Liver (tissue), 9 donors: ENCODE measurements around the gene BRD3. TPM values are rescaled to one million over a fixed set of nuclear protein-coding genes. Genes with fewer than 3 reads are reported as not detected.
A peak's percentile ranks its signal among the peaks of the same experiment; 100 is the strongest.

Source experiments
- DNase-seq: peaks from one replicate; pipeline ENCODE4 v3.0.0-alpha.2; 2017; ENCODE audit warnings: low spot score
- H3K27ac ChIP-seq, 2 donors: one replicate each; pipeline ENCODE4 v1.7.0; 2013; ENCODE audit warnings: inconsistent platforms in 2 of 2, low read length in 2 of 2, control low read depth in 1 of 2, low read depth in 1 of 2, mild to moderate bottlenecking in 1 of 2
- H3K27me3 ChIP-seq, 4 donors: one replicate each; pipeline versions ENCODE4 v1.6.1 to v1.7.0; 2013; ENCODE audit warnings: low read length in 3 of 4, inconsistent platforms in 1 of 4, mild to moderate bottlenecking in 1 of 4, moderate library complexity in 1 of 4; ENCODE audit not compliant: control insufficient read depth in 4 of 4, insufficient read depth in 4 of 4
- H3K36me3 ChIP-seq, 4 donors: one replicate each; pipeline versions ENCODE4 v1.6.1 to v1.7.0; 2013; ENCODE audit warnings: low read length in 3 of 4, mild to moderate bottlenecking in 3 of 4, low read depth in 1 of 4, moderate library complexity in 1 of 4; ENCODE audit not compliant: control insufficient read depth in 4 of 4, insufficient read depth in 3 of 4
- H3K4me1 ChIP-seq, 4 donors: one replicate each; pipeline versions ENCODE4 v1.6.1 to v1.7.0; 2013; ENCODE audit warnings: low read length in 3 of 4, mild to moderate bottlenecking in 3 of 4, moderate library complexity in 1 of 4; ENCODE audit not compliant: control insufficient read depth in 4 of 4, insufficient read depth in 4 of 4
- H3K4me3 ChIP-seq, 3 donors: one replicate each; pipeline versions ENCODE4 v1.6.1 to v1.7.0; 2013; ENCODE audit warnings: low read length in 3 of 3, control low read depth in 1 of 3, low read depth in 1 of 3, mild to moderate bottlenecking in 1 of 3
- H3K9ac ChIP-seq, 2 donors: one replicate each; pipeline ENCODE4 v1.7.0; 2013; ENCODE audit warnings: low read length in 2 of 2, mild to moderate bottlenecking in 2 of 2, moderate library complexity in 2 of 2, control low read depth in 1 of 2, low read depth in 1 of 2
- H3K9me3 ChIP-seq, 4 donors: one replicate each; pipeline versions ENCODE4 v1.6.1 to v1.7.0; 2013; ENCODE audit warnings: low read length in 3 of 4; ENCODE audit not compliant: control insufficient read depth in 4 of 4
- ATF3 ChIP-seq: IDR thresholded peaks from 2 replicates; pipeline ENCODE4 v1.6.1; 2016; ENCODE audit warnings: antibody characterized with exemption
- CTCF ChIP-seq: fragments of 150-350 bp; IDR thresholded peaks from 2 replicates; pipeline ENCODE4 v1.5.1; 2017; ENCODE audit warnings: improper control_type of control experiment, low read depth, low read length; ENCODE audit not compliant: missing input control
- EGR1 ChIP-seq, 2 donors: IDR thresholded peaks; 2 replicates each; pipeline ENCODE4 v1.6.1; 2016 to 2018; ENCODE audit warnings: antibody characterized with exemption in 2 of 2, low read depth in 2 of 2
- FOXA1 ChIP-seq: IDR thresholded peaks from 2 replicates; pipeline ENCODE4 v1.6.1; 2016; ENCODE audit warnings: antibody characterized with exemption
- FOXA2 ChIP-seq: IDR thresholded peaks from 2 replicates; pipeline ENCODE4 v1.6.1; 2016; ENCODE audit warnings: antibody characterized with exemption
- GABPA ChIP-seq, 2 donors: IDR thresholded peaks in 1 of 2; conservative IDR thresholded peaks in 1 of 2; 2 replicates each; pipeline ENCODE4 v1.6.1; 2016; ENCODE audit warnings: antibody characterized with exemption in 2 of 2, mild to moderate bottlenecking in 1 of 2, moderate library complexity in 1 of 2
- HNF4A ChIP-seq, 2 donors: conservative IDR thresholded peaks; 2 replicates each; pipeline ENCODE4 v1.6.1; 2016; ENCODE audit warnings: antibody characterized with exemption in 2 of 2, mild to moderate bottlenecking in 2 of 2
- HNF4G ChIP-seq: IDR thresholded peaks from 2 replicates; pipeline ENCODE4 v1.6.1; 2016; ENCODE audit warnings: antibody characterized with exemption
- JUND ChIP-seq, 2 donors: IDR thresholded peaks; 2 replicates each; pipeline ENCODE4 v1.6.1; 2016; ENCODE audit warnings: antibody characterized with exemption in 2 of 2
- MAX ChIP-seq: IDR thresholded peaks from 2 replicates; pipeline ENCODE4 v1.6.1; 2016; ENCODE audit warnings: antibody characterized with exemption
- NR2F2 ChIP-seq: IDR thresholded peaks from 2 replicates; pipeline ENCODE4 v1.6.1; 2016; ENCODE audit warnings: antibody characterized with exemption
- RAD21 ChIP-seq, 2 donors: IDR thresholded peaks; 2 replicates each; pipeline ENCODE4 v1.6.1; 2016; ENCODE audit warnings: antibody characterized with exemption in 2 of 2, mild to moderate bottlenecking in 2 of 2
- REST ChIP-seq: IDR thresholded peaks from 2 replicates; pipeline ENCODE4 v1.6.1; 2016; ENCODE audit warnings: antibody characterized with exemption, mild to moderate bottlenecking
- RXRA ChIP-seq, 2 donors: IDR thresholded peaks; 2 replicates each; pipeline ENCODE4 v1.6.1; 2017 to 2018; ENCODE audit warnings: antibody characterized with exemption in 2 of 2, mild to moderate bottlenecking in 1 of 2
- SP1 ChIP-seq: IDR thresholded peaks from 2 replicates; pipeline ENCODE4 v1.6.1; 2018; ENCODE audit warnings: antibody characterized with exemption, mild to moderate bottlenecking
- TAF1 ChIP-seq: conservative IDR thresholded peaks from 2 replicates; pipeline ENCODE4 v1.6.1; 2016; ENCODE audit warnings: antibody characterized with exemption, mild to moderate bottlenecking
- YY1 ChIP-seq: IDR thresholded peaks from 2 replicates; pipeline ENCODE4 v1.6.1; 2016; ENCODE audit warnings: antibody characterized with exemption, mild to moderate bottlenecking
- ZBTB33 ChIP-seq: IDR thresholded peaks from 2 replicates; pipeline ENCODE4 v1.6.1; 2016; ENCODE audit warnings: antibody characterized with exemption
- WGBS: extraction: QIAGEN DNeasy Blood & Tissue Kit; methylation state at CpG from one replicate; pipeline ENCODE4 v1.1.7; 2013; 5-methylcytosine and 5-hydroxymethylcytosine counted together
- polyA plus RNA-seq, 2 donors: library from polyadenylated mRNA; stranded (reverse) in 1 of 2; unstranded in 1 of 2; fragments of 200-250 nt in 1 of 2; fragments of >200 nt in 1 of 2; fragmentation: Nextera tagmentation in 1 of 2; extraction: Ambion mirVana in 1 of 2; gene quantifications; one replicate each; pipeline versions ENCODE4 v1.2.1 to v1.2.3, GENCODE V29; 2013 to 2015
- total RNA-seq, 2 donors: library from RNA; depleted of rRNA; stranded (reverse); fragments of >200 nt; gene quantifications; one replicate each; pipeline ENCODE4 v1.2.3, GENCODE V29; 2014
- donor health status: healthy.
- donor health status: healthy.
- donor health status: healthy.
- donor health status: healthy.
- donor health status: healthy.

The BRD3 gene
- total and polyA plus RNA-seq, 4 donors = 7.2 to 17.7 (median 12.7) TPM

GRCh38 chr9:134051319-134051718 is 16.5 kb downstream of the BRD3 start (continued):
- TF ChIP-seq ZBTB33 = no peak
- peak; percentile 61 for TF ChIP-seq HNF4G
- peak; percentile 71 to 88 for TF ChIP-seq HNF4A (conservative IDR thresholded peaks at IDR 0.05)
- TF ChIP-seq RXRA (IDR thresholded peaks at IDR 0.05) = no peak
- no peak for TF ChIP-seq ATF3
- TF ChIP-seq JUND (IDR thresholded peaks at IDR 0.05) = no peak

GRCh38 chr9:134050726-134051125 is 17.1 kb downstream of the BRD3 start:
- no peak for TF ChIP-seq SP1
- no peak for TF ChIP-seq REST
- TF ChIP-seq TAF1 = no peak
- no peak for TF ChIP-seq ZBTB33
- TF ChIP-seq CTCF = no peak
- no peak for TF ChIP-seq FOXA1
- TF ChIP-seq NR2F2 = no peak
- no peak for TF ChIP-seq HNF4G
- no peak for TF ChIP-seq ATF3
- no peak for TF ChIP-seq MAX
- TF ChIP-seq JUND (IDR thresholded peaks at IDR 0.05) = no peak
- no peak for TF ChIP-seq HNF4A (conservative IDR thresholded peaks at IDR 0.05)
- no peak for TF ChIP-seq GABPA (IDR thresholded peaks at IDR 0.05 in 1 of 2, conservative IDR thresholded peaks at IDR 0.05 in 1 of 2)
- no peak for TF ChIP-seq YY1
- no peak for TF ChIP-seq FOXA2
- no peak for TF ChIP-seq RAD21 (IDR thresholded peaks at IDR 0.05)
- TF ChIP-seq RXRA (IDR thresholded peaks at IDR 0.05) = no peak
- TF ChIP-seq EGR1 (IDR thresholded peaks at IDR 0.05; ENCODE audit: low read depth in 2 of 2) = no peak
- H3K27ac ChIP-seq = no peak overlapping the region
- WGBS = 89% methylated on average over 14 of the region's 14 CpGs
- peaks cover 3 to 25% (median 14%) of the 10 kb centered on the region in 4 donors for H3K36me3 ChIP-seq
- H3K4me3 ChIP-seq = no peak overlapping the region
- peaks cover 12 to 70% (median 42%) of the 10 kb centered on the region in 4 donors for H3K4me1 ChIP-seq
- H3K9me3 ChIP-seq = no peaks in the 10 kb centered on the region
- DNase-seq = no peak
- H3K27me3 ChIP-seq = no peaks in the 10 kb centered on the region
- H3K9ac ChIP-seq = no peak overlapping the region
